ENCODE results near the gene ORAI2. TPM values are rescaled to one million over a fixed set of nuclear protein-coding genes. Genes with fewer than 3 reads are reported as not detected.
A peak's percentile ranks its signal among the peaks of the same experiment; 100 is the strongest.

Gene ORAI2
- total and polyA plus RNA-seq, 10 of the 15 experiments (the other 5 are each of a cell fraction or from before 2014, with no cell fraction given) = 5.8 to 111 (median 46.9) TPM

- no TSS peak for BruUV-seq (replicated peaks)
- ChIA-PET CTCF (interaction anchor here (0.6 to 5.3 kb wide), 9 partner anchors 9 to 43 kb away, joined by 3 to 32 read pairs (median 5); no protein-coding TSS in a partner anchor), POLR2A (interaction anchor here (0.6 to 13.0 kb wide), 5 partner anchors 8 to 134 kb away, joined by 4 to 210 read pairs (median 34); partner anchors contain the start of gene ORAI2), SMC1A (ENCODE audit: uncharacterized antibody, unreplicated experiment) (interaction anchor here (0.7 to 6.7 kb wide), 9 partner anchors 9 to 133 kb away, joined by 3 to 89 read pairs (median 19); partner anchors contain the start of gene ORAI2), RAD21 (ENCODE audit: unreplicated experiment) (interaction anchor here (0.7 to 6.0 kb wide), 7 partner anchors 9 to 135 kb away, joined by 3 to 115 read pairs (median 23); partner anchors contain the start of gene ALKBH4)
- Histone ChIP-seq H3K4me1 (ENCODE audit: control insufficient read depth, insufficient read depth, low read length) (peaks cover 62% of the 10 kb centered on the region), H3K9ac (ENCODE audit: control insufficient read depth, insufficient read depth, low read length) (peak overlapping the region; percentile 97), H3K27ac (ENCODE audit: control insufficient read depth, insufficient read depth) (peak overlapping the region; percentile 99), H3K79me2 (ENCODE audit: control insufficient read depth, insufficient read depth, low read length) (peaks cover 11% of the 10 kb centered on the region), H2AFZ (ENCODE audit: control insufficient read depth, low read depth, low read length) (no peak overlapping the region; the same call in 1 of the 2 replicates), H4K20me1 (ENCODE audit: control insufficient read depth, insufficient read depth) (no peaks in the 10 kb centered on the region), H3K4me3 (no peak overlapping the region), H3K9me3 (replicated peaks; ENCODE audit: control insufficient read depth, insufficient read depth, low read length) (no peaks in the 10 kb centered on the region), H3K4me2 (ENCODE audit: control insufficient read depth, insufficient read depth) (peak overlapping the region; percentile 85), H3K27me3 (replicated peaks in 1 of 2; ENCODE audit: control insufficient read depth in 2 of 2, insufficient read depth in 2 of 2, low read length in 1 of 2) (no peaks in the 10 kb centered on the region), H3K36me3 (ENCODE audit: control insufficient read depth in 2 of 2, insufficient read depth in 2 of 2, low read length in 1 of 2) (peaks cover 5 to 10% of the 10 kb centered on the region in 2 experiments)
- intact Hi-C loops (cut with micrococcal nuclease; ENCODE audit: unreplicated experiment) (loop anchor here (1.0 to 2.0 kb wide), 2 partner anchors 15 to 17 kb away; no protein-coding TSS in a partner anchor), in situ Hi-C loops (cut with MboI) (no loop called here)
- no peak for FAIRE-seq
- DNase-seq (ENCODE audit: low read depth, low spot score) = no peak
- peak; percentile 1; the same call in 2 of the 3 replicates for ATAC-seq
- 23% methylated on average over 12 of the region's 12 CpGs for WGBS (ENCODE audit: insufficient coverage, insufficient replicate concordance, low lambda C conversion rate, missing lambda C conversion rate)
- no peak for TF ChIP-seq SUPT20H (IDR thresholded peaks at IDR 0.05; ENCODE audit: borderline replicate concordance, control insufficient read depth, low read depth, low read length)
- no peak for TF ChIP-seq CEBPB (IDR thresholded peaks at IDR 0.05; ENCODE audit: borderline replicate concordance in 1 of 2, low read depth in 2 of 2, low read length in 2 of 2)
- no peak for TF ChIP-seq REST (IDR thresholded peaks at IDR 0.05; ENCODE audit: low read depth, low read length)
- TF ChIP-seq SRF (IDR thresholded peaks at IDR 0.05; ENCODE audit: low read depth in 2 of 2, low read length in 2 of 2) = 0 out of 4 replicates have a peak, but pooled peaks of 1 of the 2 experiments have one; percentile 15
- no peak for TF ChIP-seq PKNOX1 (IDR thresholded peaks at IDR 0.05)
- TF ChIP-seq NR2F1 (conservative IDR thresholded peaks at IDR 0.05) = peak; percentile 68
- TF ChIP-seq POLR2A (IDR thresholded peaks at IDR 0.05; ENCODE audit: low read depth, low read length) = peak; percentile 31
- no peak for TF ChIP-seq MAX (IDR thresholded peaks at IDR 0.05; ENCODE audit: low read depth, low read length)
- peak; percentile 43; the same call in 1 of the 2 replicates for TF ChIP-seq CHD2 (IDR thresholded peaks at IDR 0.05; ENCODE audit: borderline replicate concordance, low read depth, low read length)
- no peak for TF ChIP-seq FOXK2 (IDR thresholded peaks at IDR 0.05)
- no peak for TF ChIP-seq NFXL1 (IDR thresholded peaks at IDR 0.05; ENCODE audit: borderline replicate concordance)
- no peak for TF ChIP-seq ELK1 (IDR thresholded peaks at IDR 0.05; ENCODE audit: low read depth, low read length)
- peak; percentile 25; the same call in 1 of the 2 replicates for TF ChIP-seq GATAD2B (conservative IDR thresholded peaks at IDR 0.05; ENCODE audit: low read depth)
- TF ChIP-seq TCF7 (IDR thresholded peaks at IDR 0.05; ENCODE audit: borderline replicate concordance) = no peak
- TF ChIP-seq TAF1 (IDR thresholded peaks at IDR 0.05; ENCODE audit: borderline replicate concordance, low read depth, low read length) = no peak
- TF ChIP-seq RBBP5 (conservative IDR thresholded peaks at IDR 0.05) = no peak
- no peak for TF ChIP-seq SREBF2 (IDR thresholded peaks at IDR 0.05; ENCODE audit: low read length)
- no peak for TF ChIP-seq ZNF274 (IDR thresholded peaks at IDR 0.05; ENCODE audit: insufficient read depth, insufficient read length)
- peak; percentile 25; the same call in 1 of the 2 replicates for TF ChIP-seq TCF12 (IDR thresholded peaks at IDR 0.05; ENCODE audit: low read depth, low read length)
- TF ChIP-seq DPF2 (IDR thresholded peaks at IDR 0.05) = peak; percentile 21; the same call in 1 of the 2 replicates
Observed at GRCh38 chr7:102424129-102424551, 9.2 kb upstream of the ORAI2 start.

Measured in GM12878 (cell line).